Myocyte (in vitro differentiated cells): ENCODE measurements around the gene ANP32E. TPM values are rescaled to one million over a fixed set of nuclear protein-coding genes. Genes with fewer than 3 reads are reported as not detected.
"Not testable (repeated sequence)": the region's sequence is repeated elsewhere in the genome, so short reads cannot be mapped to it uniquely, and the experiment has no call there.

ENCODE experiments used
- DNase-seq: peaks from one replicate; pipeline ENCODE4 v3.0.0-alpha.2; 2012; ENCODE audit warnings: low read depth
- total RNA-seq: library from RNA; depleted of rRNA; stranded (reverse); fragments of >200 nt; gene quantifications from 2 replicates; pipeline ENCODE4 v1.2.3, GENCODE V29; 2014

ANP32E gene
- total RNA-seq, 1 donor from 2014 or later: 17.9 TPM

GRCh38 chr1:150257624-150258585 is 22.0 kb upstream of the ANP32E start, which contains the start of gene CA14:
CA14 (plus strand) TSS chr1:150257774; CDS start chr1:150258129, 355 bp downstream.
- no peak for DNase-seq

- no peak for DNase-seq
Measured at GRCh38 chr1:150256554-150257341, 20.8 kb upstream of the ANP32E start.

DNA sequence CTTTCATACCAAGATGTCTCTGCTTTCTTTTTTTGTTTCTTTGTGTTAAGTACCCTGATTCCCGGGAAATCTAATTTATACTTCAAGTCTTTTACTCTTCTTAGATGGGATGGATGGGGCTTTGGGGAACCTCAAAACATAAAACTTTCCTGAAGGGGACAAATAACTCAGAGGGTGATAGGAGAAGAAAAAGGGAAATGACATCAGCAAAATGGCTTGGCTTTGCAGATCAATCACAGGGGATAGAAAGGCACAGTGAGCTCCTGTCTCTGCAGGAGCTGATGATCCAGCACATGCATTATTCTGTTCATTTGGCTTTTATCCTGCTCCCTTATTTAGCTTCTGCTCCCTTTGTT is 20.3 kb upstream of the ANP32E start:
- no peak for DNase-seq

- DNase-seq: no peak
Measured at GRCh38 chr1:150249936-150250335, 14.0 kb upstream of the ANP32E start.

- DNase-seq: no peak
Measured at GRCh38 chr1:150243003-150243402, 7.1 kb upstream of the ANP32E start.

DNA sequence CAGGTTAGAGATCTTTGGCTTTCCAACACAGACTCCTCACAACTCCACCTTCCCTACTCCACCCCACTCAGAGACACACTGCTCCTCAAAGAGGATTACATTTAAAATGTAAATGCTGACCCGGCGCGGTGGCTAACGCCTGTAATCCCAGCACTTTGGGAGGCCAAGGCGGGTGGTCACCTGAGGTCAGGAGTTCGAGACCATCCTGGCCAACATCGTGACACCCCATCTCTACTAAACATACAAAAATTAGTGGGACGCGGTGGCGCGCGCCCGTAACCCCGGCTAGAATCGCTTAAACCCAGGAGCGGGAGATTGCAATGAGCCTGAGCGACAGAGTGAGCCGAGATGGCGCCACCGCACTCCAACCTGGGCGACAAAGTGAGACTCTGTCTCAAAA is 1.8 kb upstream of the ANP32E start:
- DNase-seq: no peak

- not testable (repeated sequence) for DNase-seq
Measured at GRCh38 chr1:150237176-150237575, 1.3 kb upstream of the ANP32E start.

DNA sequence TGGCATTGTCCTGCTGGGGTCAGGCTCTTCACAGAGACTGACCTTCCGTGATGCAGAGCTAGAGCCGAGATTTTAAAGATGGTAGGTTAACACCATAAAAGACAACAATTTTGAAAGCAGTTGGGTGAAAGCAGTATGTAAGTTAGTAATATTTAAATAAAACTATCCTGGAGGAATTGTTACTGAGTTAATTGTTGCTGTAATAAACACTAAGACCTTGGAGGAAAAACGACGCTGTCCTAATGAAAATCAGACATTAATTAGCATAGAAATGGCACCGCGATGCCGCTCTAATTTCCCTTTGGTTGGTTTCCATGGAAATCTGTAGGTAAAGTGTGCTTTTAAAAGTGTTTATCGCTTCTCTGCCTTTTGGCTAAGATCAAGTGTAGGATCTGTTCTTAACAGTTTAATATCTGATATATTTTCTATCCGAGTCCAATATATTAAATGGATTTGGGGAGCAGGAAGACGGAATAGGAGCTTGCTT is 745 bp upstream of the ANP32E start:
- no peak for DNase-seq

DNA sequence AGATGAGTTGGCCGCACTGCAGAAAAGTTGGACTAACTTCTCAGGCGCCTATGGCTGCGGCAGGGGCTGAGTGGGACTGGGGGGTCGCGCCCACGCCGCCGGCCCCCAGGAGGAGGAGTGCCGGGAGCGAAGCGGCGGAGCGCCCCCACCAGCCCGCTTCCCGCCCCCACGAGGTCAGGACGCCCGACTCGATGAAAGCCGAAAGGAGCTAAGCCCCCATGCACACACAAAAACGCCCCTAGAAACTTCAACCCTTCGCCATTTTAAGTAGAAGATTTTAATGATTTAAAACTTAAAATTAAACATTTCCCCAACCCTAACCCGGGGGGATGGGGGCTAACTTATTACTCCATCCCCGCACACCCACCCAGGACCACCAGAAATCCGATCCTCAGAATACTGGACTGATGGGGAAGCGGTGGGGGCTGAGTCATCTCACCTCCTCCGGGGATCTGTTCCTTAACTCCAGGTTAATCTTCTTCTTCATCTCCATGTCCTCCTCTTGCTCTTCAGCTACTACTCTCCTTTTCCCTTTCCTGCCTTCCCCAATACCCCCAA is 539 bp downstream of the ANP32E start:
- peak; percentile 24 for DNase-seq

DNA sequence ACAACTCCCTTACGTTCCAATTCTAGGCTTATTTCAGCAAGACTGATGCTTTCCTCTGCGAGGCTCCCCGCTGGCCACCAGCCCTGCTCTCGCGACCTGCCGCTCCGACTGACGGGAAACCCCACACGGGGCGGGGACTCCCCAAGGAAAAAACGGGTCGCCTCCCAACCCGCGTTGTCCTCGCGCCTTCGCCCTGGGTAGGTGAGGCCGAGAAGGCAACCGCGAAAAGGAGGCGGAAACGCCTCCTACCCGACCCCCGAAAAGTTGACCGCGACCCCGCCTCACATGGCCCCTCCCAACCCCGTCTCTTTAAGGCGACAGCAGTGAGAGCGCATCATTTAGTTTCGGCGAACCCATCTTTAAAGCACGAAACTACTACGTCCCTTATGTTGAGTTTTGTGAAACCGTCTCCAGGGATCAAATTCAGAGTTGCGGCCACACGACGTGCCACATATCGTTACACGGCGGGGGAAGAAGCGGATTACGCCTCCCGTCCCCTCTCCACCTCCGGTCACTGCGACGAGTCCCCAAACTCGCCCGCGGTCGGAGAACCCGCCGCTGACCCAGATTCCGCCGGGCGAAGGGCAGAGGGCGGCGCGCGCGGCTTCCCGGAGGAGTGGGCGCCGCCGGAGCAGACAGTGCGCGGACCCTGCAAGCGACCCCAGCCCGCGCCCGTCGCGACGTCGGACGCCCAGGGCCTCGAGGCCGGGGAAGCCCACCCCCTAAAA is 1.2 kb downstream of the ANP32E start:
- DNase-seq: peak; percentile 83

DNA sequence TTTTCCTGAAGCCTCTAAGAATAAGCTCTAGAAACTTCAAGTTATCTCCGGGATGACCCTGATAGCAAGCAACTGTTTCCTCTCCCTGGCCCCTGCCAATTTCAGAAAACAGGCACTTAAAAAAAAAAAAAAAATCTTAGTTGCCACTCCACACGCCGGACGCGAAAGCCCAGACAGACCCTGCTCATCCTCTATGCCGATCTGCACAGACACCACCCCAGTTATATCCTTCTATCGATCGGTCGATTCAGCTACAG is 1.7 kb downstream of the ANP32E start:
- no peak for DNase-seq

DNA sequence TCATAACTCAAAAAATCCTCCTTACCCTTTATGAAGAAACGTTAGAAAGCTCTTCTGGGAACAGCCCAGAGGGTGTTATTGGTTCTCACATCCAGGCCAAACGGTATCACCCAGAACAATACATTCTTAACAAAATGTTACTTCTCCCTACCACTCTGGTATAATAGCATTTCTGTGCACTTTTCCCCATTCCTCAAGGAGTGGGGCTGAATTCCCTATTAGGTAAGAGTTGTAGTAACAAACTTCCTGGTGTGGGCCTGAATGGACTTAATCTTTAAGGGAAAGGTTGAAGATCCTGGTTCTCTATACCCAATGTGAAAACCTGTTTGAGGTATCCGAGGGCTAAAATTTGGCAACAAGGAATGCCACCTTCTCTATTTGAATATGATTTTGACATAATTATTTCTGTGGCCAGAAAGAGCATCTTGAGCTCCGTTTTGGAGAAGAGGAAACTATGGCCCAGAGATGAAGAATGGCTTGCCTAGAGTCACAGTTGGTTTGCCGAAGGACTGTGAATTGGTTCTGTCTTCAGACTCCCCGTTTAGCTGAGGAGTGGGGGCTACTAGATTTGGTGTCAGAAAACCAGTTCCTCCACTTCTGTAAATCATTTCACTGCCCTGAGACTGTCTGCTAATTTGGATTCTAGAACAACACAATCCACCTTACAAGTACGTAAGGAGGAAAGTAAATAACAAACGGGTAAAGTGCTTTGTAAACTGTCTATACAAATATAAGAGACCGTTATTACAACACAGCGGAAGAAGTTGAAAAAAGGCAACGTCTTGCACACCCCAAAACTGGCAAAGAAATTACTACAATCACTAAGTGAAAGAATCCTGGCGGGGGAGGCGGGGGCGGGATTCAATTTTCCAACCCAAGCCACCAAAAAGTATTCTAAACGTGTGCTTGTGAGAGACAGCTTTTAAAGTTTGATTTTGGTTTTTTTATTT is 2.3 kb downstream of the ANP32E start:
- DNase-seq: peak; percentile 4

DNA sequence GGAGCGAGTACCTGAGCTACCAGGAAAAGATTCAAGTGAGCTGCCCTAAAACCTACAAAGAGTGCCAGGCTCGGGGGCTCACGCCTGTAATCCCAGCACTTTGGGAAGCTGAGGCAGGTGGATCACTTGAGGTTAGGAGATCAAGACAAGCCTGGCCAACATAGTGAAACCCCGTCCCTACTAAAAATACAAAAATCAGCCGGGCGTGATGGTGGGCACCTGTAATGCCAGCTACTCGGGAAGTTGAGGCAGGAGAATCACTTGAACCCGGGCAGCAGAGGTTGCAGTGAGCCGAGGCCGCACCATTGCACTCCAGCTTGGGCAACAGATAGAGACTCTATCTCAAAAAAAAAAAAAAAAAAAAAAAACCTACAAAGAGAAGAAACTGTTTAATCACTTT is 3.0 kb downstream of the ANP32E start:
- not testable (repeated sequence) for DNase-seq

GRCh38 chr1:150228246-150228645 is 7.7 kb downstream of the ANP32E start:
- DNase-seq: not testable (repeated sequence)

GRCh38 chr1:150227228-150227627 is 8.7 kb downstream of the ANP32E start:
- no peak for DNase-seq

DNA sequence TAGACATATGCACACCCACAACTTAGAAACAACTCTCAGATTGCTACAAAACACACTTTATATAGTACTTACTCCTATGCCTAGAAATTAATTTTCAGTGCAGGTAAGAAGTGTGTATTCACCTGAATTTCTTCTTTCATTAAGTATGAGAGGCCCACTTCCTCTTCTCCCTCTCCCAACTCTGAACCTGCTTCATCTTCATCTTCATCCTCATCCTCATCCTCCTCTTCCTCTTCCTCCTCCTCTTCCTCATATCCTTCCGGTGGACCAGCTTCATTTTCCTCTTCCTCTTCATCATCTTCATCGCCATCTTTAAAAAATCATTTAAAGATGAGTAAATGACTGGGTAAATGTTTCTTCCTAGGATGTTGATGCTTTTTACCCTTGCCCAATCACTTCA is 9.4 kb downstream of the ANP32E start:
- DNase-seq: no peak

GRCh38 chr1:150225546-150225945 is 10.4 kb downstream of the ANP32E start:
- DNase-seq: no peak

DNA sequence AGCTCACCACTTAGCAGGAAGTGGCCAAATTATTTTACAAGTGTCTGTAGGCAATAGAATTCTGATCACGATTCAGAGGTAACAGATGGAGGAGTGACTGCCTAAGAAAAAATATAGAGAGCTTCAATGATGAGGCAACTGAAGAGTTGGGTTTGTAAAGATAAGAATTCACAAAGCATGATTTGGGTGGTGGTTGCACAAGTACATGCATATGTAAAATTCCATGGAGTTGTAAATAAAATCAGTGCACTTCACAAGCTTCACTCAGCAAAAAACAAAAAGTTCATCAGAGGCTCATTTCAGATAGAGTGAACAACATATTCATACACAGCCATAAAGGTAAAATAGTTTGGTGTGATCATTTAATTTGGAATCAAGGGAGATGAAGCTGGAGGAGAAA is 10.9 kb downstream of the ANP32E start:
- DNase-seq: no peak

DNA sequence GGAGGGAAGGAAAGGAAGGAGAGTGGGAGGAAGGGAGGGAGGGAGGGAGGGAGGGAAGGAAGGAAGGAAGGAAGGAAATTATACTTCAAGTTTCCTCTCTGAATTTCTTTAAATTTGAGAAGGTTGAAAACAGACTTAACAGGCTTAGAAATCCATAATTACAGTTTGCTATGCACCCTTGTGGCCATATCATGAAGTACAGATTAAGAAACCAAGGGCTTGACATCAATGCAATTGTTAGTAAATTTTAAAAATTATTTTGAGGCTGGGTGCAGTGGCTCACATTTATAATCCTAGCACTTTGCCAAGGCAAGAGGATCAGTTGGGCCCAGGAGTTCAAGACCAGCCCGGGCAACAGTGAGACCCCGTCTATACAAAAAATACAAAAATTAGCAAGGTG is 14.4 kb downstream of the ANP32E start:
- DNase-seq: peak; percentile 38

DNA sequence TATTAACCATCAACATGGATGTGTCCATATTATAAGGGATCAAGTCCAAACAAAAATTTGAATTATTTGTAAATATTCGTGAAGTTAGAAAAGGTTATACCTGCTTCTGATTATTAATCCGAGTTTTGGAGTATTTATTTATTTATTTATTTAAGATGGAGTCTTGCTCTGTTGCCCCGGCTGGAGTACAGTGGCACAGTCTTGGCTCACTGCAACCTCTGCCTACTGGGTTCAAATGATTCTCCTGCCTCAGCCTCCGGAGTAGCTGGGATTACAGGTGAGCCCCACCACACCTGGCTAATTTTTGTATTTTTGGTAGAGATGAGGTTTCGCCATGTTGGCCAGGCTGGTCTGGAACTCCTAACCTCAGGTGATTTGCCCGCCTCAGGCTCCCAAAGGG is 20.1 kb downstream of the ANP32E start:
- not testable (repeated sequence) for DNase-seq
